A549 (cell line): Measurements from ENCODE around the gene SPTLC3. TPM values are rescaled to one million over a fixed set of nuclear protein-coding genes. Genes with fewer than 3 reads are reported as not detected.

Experiments used
- ATAC-seq, 2 experiments: fragments of 200-7000 bp in 1 of 2; fragments of >200 bp in 1 of 2; cut with Nextera tagmentation in 1 of 2; cut with Tn5 transposase in 1 of 2; 3 replicates each; pipeline versions ENCODE4 v1.8.0 to v1.9.1; 2018 to 2020; ENCODE audit warnings: mild to moderate bottlenecking in 1 of 2, moderate library complexity in 1 of 2
- CTCF ChIA-PET: fragments of 300-600 bp; sonication (Branson Sonifier 250); formaldehyde crosslinking; extraction: SDS; loops from one replicate; lab custom pipeline; 2021; ENCODE audit warnings: antibody characterized with exemption, inconsistent platforms; lab: Yijun Ruan, JAX
- POLR2A ChIA-PET: fragments of 350-600 bp; formaldehyde crosslinking; extraction: SDS; loops from one replicate; lab custom pipeline; 2021; ENCODE audit warnings: antibody characterized with exemption, inconsistent platforms; lab: Yijun Ruan, JAX
- DNase-seq, 2 experiments: peaks; one replicate each; pipeline versions ENCODE4 v3.0.0 to v3.0.0-alpha.2; 2011 to 2016; ENCODE audit warnings: low read depth in 1 of 2, low spot score in 1 of 2
- FAIRE-seq: peaks from 2 replicates; lab custom pipeline; 2011; peaks lifted over from hg19 to GRCh38; lab: Jason Lieb, UNC
- H3K27ac ChIP-seq, 2 experiments: fragments of >200 bp; sonication (Bioruptor Twin); formaldehyde crosslinking; 3 replicates each; pipeline ENCODE4 v1.5.1; 2016 to 2017
- H3K4me1 ChIP-seq: fragments of >200 bp; sonication (Bioruptor Twin); formaldehyde crosslinking; 3 replicates; pipeline ENCODE4 v1.6.1; 2016
- H3K4me2 ChIP-seq: fragments of >200 bp; sonication (Bioruptor Twin); formaldehyde crosslinking; 3 replicates; pipeline ENCODE4 v1.6.1; 2016
- H3K4me3 ChIP-seq: fragments of >200 bp; sonication (Bioruptor Twin); formaldehyde crosslinking; 3 replicates; pipeline ENCODE4 v1.5.1; 2016
- H3K9me3 ChIP-seq: fragments of >200 bp; sonication (Bioruptor Twin); formaldehyde crosslinking; 3 replicates; pipeline ENCODE4 v1.6.1; 2016
- BHLHE40 ChIP-seq: IDR thresholded peaks from 2 replicates; pipeline ENCODE4 v1.6.1; 2012; ENCODE audit warnings: low read depth, low read length, inconsistent platforms
- CBX2 ChIP-seq: fragments of 200-600 bp; sonication (generic); IDR thresholded peaks from 2 replicates; pipeline ENCODE4 v1.6.1; 2016; ENCODE audit warnings: low read depth, mild to moderate bottlenecking, borderline replicate concordance
- CBX8 ChIP-seq: fragments of 200-600 bp; sonication (generic); IDR thresholded peaks from 2 replicates; pipeline ENCODE4 v1.6.1; 2016
- E2F6 ChIP-seq: IDR thresholded peaks from 2 replicates; pipeline ENCODE4 v1.6.1; 2012; ENCODE audit warnings: low read depth, borderline replicate concordance
- EHF ChIP-seq: fragments of 250-450 bp; sonication (Bioruptor Pico); IDR thresholded peaks from 2 replicates; pipeline ENCODE4 v1.5.0; 2020; ENCODE audit warnings: mild to moderate bottlenecking
- FOSB ChIP-seq: fragments of 250-450 bp; sonication (Bioruptor Pico); IDR thresholded peaks from 2 replicates; pipeline ENCODE4 v1.5.0; 2020; ENCODE audit warnings: mild to moderate bottlenecking, moderate library complexity
- FOXS1 ChIP-seq: fragments of 250-450 bp; sonication (Bioruptor Pico); IDR thresholded peaks from 2 replicates; pipeline ENCODE4 v1.5.0; 2020; ENCODE audit warnings: mild to moderate bottlenecking, moderate library complexity
- HDAC2 ChIP-seq: fragments of 200-600 bp; sonication (generic); IDR thresholded peaks from 2 replicates; pipeline ENCODE4 v1.6.1; 2016
- HMGXB4 ChIP-seq: fragments of 250-450 bp; sonication (Bioruptor Pico); IDR thresholded peaks from 2 replicates; pipeline ENCODE4 v1.5.0; 2021; ENCODE audit warnings: mild to moderate bottlenecking, moderate library complexity, borderline replicate concordance
- HOXB13 ChIP-seq: fragments of 250-450 bp; sonication (Bioruptor Pico); IDR thresholded peaks from 2 replicates; pipeline ENCODE4 v1.5.0; 2020; ENCODE audit warnings: low read depth, mild to moderate bottlenecking, moderate library complexity
- HOXB5 ChIP-seq: fragments of 250-450 bp; sonication (Bioruptor Pico); IDR thresholded peaks from 2 replicates; pipeline ENCODE4 v1.5.0; 2020; ENCODE audit warnings: mild to moderate bottlenecking, moderate library complexity
- JUN ChIP-seq, 2 experiments: fragments of >200 bp; sonication (Bioruptor Twin); formaldehyde crosslinking; IDR thresholded peaks; 2 replicates in 1 of 2; 3 replicates in 1 of 2; pipeline ENCODE4 v1.6.1; 2016 to 2017
- KDM1A ChIP-seq: fragments of 200-600 bp; sonication (generic); IDR thresholded peaks from 2 replicates; pipeline ENCODE4 v1.6.1; 2016; ENCODE audit warnings: low read depth, mild to moderate bottlenecking
- MAFK ChIP-seq: fragments of 450-650 bp; IDR thresholded peaks from 2 replicates; pipeline ENCODE4 v1.6.1; 2014; ENCODE audit not compliant: partially characterized antibody
- MAZ ChIP-seq: fragments of 150-350 bp; IDR thresholded peaks from 2 replicates; pipeline ENCODE4 v1.6.1; 2014; ENCODE audit warnings: antibody characterized with exemption, low read depth, low read length, borderline replicate concordance
- NPAS2 ChIP-seq: fragments of 250-450 bp; sonication (Bioruptor Pico); IDR thresholded peaks from 2 replicates; pipeline ENCODE4 v1.8.0; 2022; ENCODE audit warnings: mild to moderate bottlenecking, moderate library complexity, borderline replicate concordance
- PBX3 ChIP-seq: IDR thresholded peaks from 2 replicates; pipeline ENCODE4 v1.6.1; 2012
- POLR2AphosphoS2 ChIP-seq: conservative IDR thresholded peaks from 2 replicates; pipeline ENCODE4 v1.6.1; 2012; ENCODE audit warnings: low read length, improper control_type of control experiment, inconsistent platforms
- RAD21 ChIP-seq, 2 experiments: fragments of >200 bp in 1 of 2; sonication (Bioruptor Twin) in 1 of 2; formaldehyde crosslinking in 1 of 2; IDR thresholded peaks in 1 of 2; conservative IDR thresholded peaks in 1 of 2; 2 replicates in 1 of 2; 3 replicates in 1 of 2; pipeline ENCODE4 v1.6.1; 2012 to 2018; ENCODE audit warnings: inconsistent platforms in 1 of 2
- RARB ChIP-seq: fragments of 250-450 bp; sonication (Bioruptor Pico); IDR thresholded peaks from 2 replicates; pipeline ENCODE4 v1.8.0; 2021; ENCODE audit warnings: mild to moderate bottlenecking, moderate library complexity
- REST ChIP-seq: fragments of 200-600 bp; sonication (generic); IDR thresholded peaks from 2 replicates; pipeline ENCODE4 v1.6.1; 2016; ENCODE audit warnings: antibody characterized with exemption, mild to moderate bottlenecking, moderate library complexity
- RFX5 ChIP-seq: fragments of 450-650 bp; IDR thresholded peaks from 2 replicates; pipeline ENCODE4 v1.7.1; 2014; ENCODE audit warnings: antibody characterized with exemption, mild to moderate bottlenecking, moderate library complexity
- RNF2 ChIP-seq: fragments of 200-600 bp; sonication (generic); IDR thresholded peaks from 2 replicates; pipeline ENCODE4 v1.6.1; 2016; ENCODE audit warnings: low read depth, mild to moderate bottlenecking, antibody characterized with exemption, moderate library complexity, borderline replicate concordance
- TFCP2L1 ChIP-seq: fragments of 250-450 bp; sonication (Bioruptor Pico); IDR thresholded peaks from 2 replicates; pipeline ENCODE4 v1.5.0; 2021; ENCODE audit warnings: mild to moderate bottlenecking
- ZC3H11A ChIP-seq: fragments of 450-650 bp; IDR thresholded peaks from 2 replicates; pipeline ENCODE4 v1.6.1; 2014; ENCODE audit warnings: antibody characterized with exemption, mild to moderate bottlenecking
- WGBS: methylation state at CpG from one replicate; pipeline ENCODE4 v1.1.6; 2017; ENCODE audit errors: missing lambda C conversion rate; 5-methylcytosine and 5-hydroxymethylcytosine counted together
- polyA plus RNA-seq, 4 experiments: library from polyadenylated mRNA; depleted of rRNA in 3 of 4; stranded (reverse); fragments of >200 nt; fragmentation: RNase III in 1 of 4; extraction: RNeasy Plus Mini Kit Qiagen cat#74134 plus additional on column Dnase treatment in 1 of 4; gene quantifications; 2 replicates in 3 of 4; 3 replicates in 1 of 4; pipeline ENCODE4 v1.2.3, GENCODE V29; 2011 to 2017

Gene SPTLC3
- polyA plus RNA-seq, 2 of the 4 experiments (the other 2 are of a cell fraction), result 0.10 to 0.57 TPM

- ChIA-PET CTCF (no interaction called here), POLR2A (no interaction called here)
- Histone ChIP-seq H3K9me3 (no peaks in the 10 kb centered on the region), H3K4me1 (no peaks in the 10 kb centered on the region), H3K4me3 (no peak overlapping the region), H3K27ac (no peak overlapping the region), H3K4me2 (no peak overlapping the region)
- DNase-seq, result no peak
- no peak for ATAC-seq
- peak; percentile 80 for FAIRE-seq
- no peak for TF ChIP-seq MAZ
- no peak for TF ChIP-seq RAD21 (conservative IDR thresholded peaks at IDR 0.05 in 1 of 2, IDR thresholded peaks at IDR 0.05 in 1 of 2)
- TF ChIP-seq PBX3, result no peak
- TF ChIP-seq RNF2, result no peak
- TF ChIP-seq FOXS1 (CRISPR knock-in tag), result no peak
- TF ChIP-seq JUN (IDR thresholded peaks at IDR 0.05), result no peak
- TF ChIP-seq RARB (CRISPR knock-in tag), result no peak
- TF ChIP-seq HOXB13, result no peak
- TF ChIP-seq FOSB (CRISPR knock-in tag), result no peak
- TF ChIP-seq POLR2AphosphoS2, result no peak
- no peak for TF ChIP-seq MAFK
- TF ChIP-seq HOXB5, result no peak
- no peak for TF ChIP-seq ZC3H11A
- no peak for TF ChIP-seq BHLHE40
- TF ChIP-seq E2F6, result no peak
- TF ChIP-seq RFX5, result no peak
- TF ChIP-seq CBX8, result no peak
- no peak for TF ChIP-seq HDAC2
- TF ChIP-seq CBX2, result no peak
- TF ChIP-seq KDM1A, result no peak
- WGBS, result 51% methylated on average over 3 of the region's 3 CpGs
These were observed 76.5 kb downstream of the SPTLC3 start for GRCh38 chr20:13085275-13085674.

GRCh38 chr20:13089950-13090469, 81.2 kb downstream of the SPTLC3 start:
- H3K4me3 ChIP-seq, result no peak overlapping the region
- H3K4me1 ChIP-seq, result no peaks in the 10 kb centered on the region
- H3K4me2 ChIP-seq, result no peak overlapping the region
- FAIRE-seq, result no peak
- H3K9me3 ChIP-seq, result no peaks in the 10 kb centered on the region
- ChIA-PET CTCF (interaction anchor here (1.4 to 1.6 kb wide), 2 partner anchors 9 to 18 kb away, joined by 4 to 5 read pairs; no protein-coding TSS in a partner anchor), POLR2A (interaction anchor here (0.7 kb wide), 1 partner anchor 80 kb away, joined by 5 read pairs; no protein-coding TSS in a partner anchor)
- WGBS, result 10% methylated on average over 1 of the region's 1 CpG
- no peak for TF ChIP-seq RFX5
- H3K27ac ChIP-seq, result no peak overlapping the region
- DNase-seq, result no peak
- no peak for ATAC-seq

GRCh38 chr20:13092111-13092510, 83.3 kb downstream of the SPTLC3 start:
- FAIRE-seq, result no peak
- no peak for ATAC-seq
- ChIA-PET POLR2A (no interaction called here), CTCF (interaction anchor here (0.6 to 2.0 kb wide), 4 partner anchors 27 to 454 kb away, joined by 4 to 6 read pairs (median 4); no protein-coding TSS in a partner anchor)
- Histone ChIP-seq H3K4me3 (no peak overlapping the region), H3K4me2 (no peak overlapping the region), H3K27ac (no peak overlapping the region), H3K4me1 (no peaks in the 10 kb centered on the region), H3K9me3 (no peaks in the 10 kb centered on the region)
- 3% methylated on average over 2 of the region's 2 CpGs for WGBS
- no peak for DNase-seq
- TF ChIP-seq HMGXB4 (no peak), TFCP2L1 (CRISPR knock-in tag) (no peak), PBX3 (no peak), REST (no peak), EHF (CRISPR knock-in tag) (no peak), JUN (IDR thresholded peaks at IDR 0.05) (no peak), NPAS2 (CRISPR knock-in tag) (no peak), RARB (CRISPR knock-in tag) (no peak), HDAC2 (no peak)
